ENCODE measurements around the gene TMEM121. TPM values are rescaled to one million over a fixed set of nuclear protein-coding genes. Genes with fewer than 3 reads are reported as not detected.

Gene TMEM121
- total and polyA plus RNA-seq, 4 donors, result 0.33 to 1.5 (median 0.37) TPM; not detected in 1

- no peak for DNase-seq (ENCODE audit: low spot score)
- no peak overlapping the region for H3K27ac ChIP-seq (ENCODE audit: low read depth in 1 of 2, low read length in 2 of 2)
- no peaks in the 10 kb centered on the region for H3K9me3 ChIP-seq (ENCODE audit: control insufficient read depth in 4 of 4, low read length in 3 of 4)
- WGBS, result 86% methylated on average over 18 of the region's 18 CpGs
- no peak overlapping the region for H3K9ac ChIP-seq (ENCODE audit: low read depth in 1 of 2, low read length in 2 of 2)
- H3K4me1 ChIP-seq (ENCODE audit: control insufficient read depth in 4 of 4, insufficient read depth in 4 of 4, low read length in 3 of 4), result peaks cover 0 to 15% (median 10%) of the 10 kb centered on the region in 4 donors
- no peaks in the 10 kb centered on the region for H3K36me3 ChIP-seq (ENCODE audit: control insufficient read depth in 4 of 4, insufficient read depth in 3 of 4, low read depth in 1 of 4, low read length in 3 of 4)
- no peak overlapping the region for H3K4me3 ChIP-seq (ENCODE audit: low read depth in 1 of 3, low read length in 3 of 3)
- no peaks in the 10 kb centered on the region for H3K27me3 ChIP-seq (ENCODE audit: control insufficient read depth in 4 of 4, insufficient read depth in 4 of 4, low read length in 3 of 4)
- TF ChIP-seq RAD21 (IDR thresholded peaks at IDR 0.05), result no peak
- TF ChIP-seq HNF4A (conservative IDR thresholded peaks at IDR 0.05), result no peak
- TF ChIP-seq, protein P1, sequence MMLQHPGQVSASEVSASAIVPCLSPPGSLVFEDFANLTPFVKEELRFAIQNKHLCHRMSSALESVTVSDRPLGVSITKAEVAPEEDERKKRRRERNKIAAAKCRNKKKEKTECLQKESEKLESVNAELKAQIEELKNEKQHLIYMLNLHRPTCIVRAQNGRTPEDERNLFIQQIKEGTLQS (IDR thresholded peaks at IDR 0.05), result no peak
- TF ChIP-seq YY1 (IDR thresholded peaks at IDR 0.05), result no peak
- no peak for TF ChIP-seq ZBTB33 (IDR thresholded peaks at IDR 0.05)
- TF ChIP-seq NR2F2 (IDR thresholded peaks at IDR 0.05), result no peak
- TF ChIP-seq, protein P2, sequence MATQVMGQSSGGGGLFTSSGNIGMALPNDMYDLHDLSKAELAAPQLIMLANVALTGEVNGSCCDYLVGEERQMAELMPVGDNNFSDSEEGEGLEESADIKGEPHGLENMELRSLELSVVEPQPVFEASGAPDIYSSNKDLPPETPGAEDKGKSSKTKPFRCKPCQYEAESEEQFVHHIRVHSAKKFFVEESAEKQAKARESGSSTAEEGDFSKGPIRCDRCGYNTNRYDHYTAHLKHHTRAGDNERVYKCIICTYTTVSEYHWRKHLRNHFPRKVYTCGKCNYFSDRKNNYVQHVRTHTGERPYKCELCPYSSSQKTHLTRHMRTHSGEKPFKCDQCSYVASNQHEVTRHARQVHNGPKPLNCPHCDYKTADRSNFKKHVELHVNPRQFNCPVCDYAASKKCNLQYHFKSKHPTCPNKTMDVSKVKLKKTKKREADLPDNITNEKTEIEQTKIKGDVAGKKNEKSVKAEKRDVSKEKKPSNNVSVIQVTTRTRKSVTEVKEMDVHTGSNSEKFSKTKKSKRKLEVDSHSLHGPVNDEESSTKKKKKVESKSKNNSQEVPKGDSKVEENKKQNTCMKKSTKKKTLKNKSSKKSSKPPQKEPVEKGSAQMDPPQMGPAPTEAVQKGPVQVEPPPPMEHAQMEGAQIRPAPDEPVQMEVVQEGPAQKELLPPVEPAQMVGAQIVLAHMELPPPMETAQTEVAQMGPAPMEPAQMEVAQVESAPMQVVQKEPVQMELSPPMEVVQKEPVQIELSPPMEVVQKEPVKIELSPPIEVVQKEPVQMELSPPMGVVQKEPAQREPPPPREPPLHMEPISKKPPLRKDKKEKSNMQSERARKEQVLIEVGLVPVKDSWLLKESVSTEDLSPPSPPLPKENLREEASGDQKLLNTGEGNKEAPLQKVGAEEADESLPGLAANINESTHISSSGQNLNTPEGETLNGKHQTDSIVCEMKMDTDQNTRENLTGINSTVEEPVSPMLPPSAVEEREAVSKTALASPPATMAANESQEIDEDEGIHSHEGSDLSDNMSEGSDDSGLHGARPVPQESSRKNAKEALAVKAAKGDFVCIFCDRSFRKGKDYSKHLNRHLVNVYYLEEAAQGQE (IDR thresholded peaks at IDR 0.05), result no peak
- TF ChIP-seq FOXA1 (IDR thresholded peaks at IDR 0.05), result no peak
- no peak for TF ChIP-seq EGR1 (IDR thresholded peaks at IDR 0.05; ENCODE audit: low read depth in 2 of 2)
- TF ChIP-seq SP1 (IDR thresholded peaks at IDR 0.05), result no peak
- TF ChIP-seq TAF1 (conservative IDR thresholded peaks at IDR 0.05), result no peak
- TF ChIP-seq CTCF (IDR thresholded peaks at IDR 0.05; ENCODE audit: low read depth, low read length, missing input control), result no peak
- TF ChIP-seq HNF4G (IDR thresholded peaks at IDR 0.05), result no peak
- TF ChIP-seq FOXA2 (IDR thresholded peaks at IDR 0.05), result no peak
- no peak for TF ChIP-seq GABPA (IDR thresholded peaks at IDR 0.05 in 1 of 2, conservative IDR thresholded peaks at IDR 0.05 in 1 of 2)
- TF ChIP-seq MAX (IDR thresholded peaks at IDR 0.05), result no peak
- no peak for TF ChIP-seq JUND (IDR thresholded peaks at IDR 0.05)
- no peak for TF ChIP-seq RXRA (IDR thresholded peaks at IDR 0.05)
These were observed 23.7 kb upstream of the TMEM121 start for GRCh38 chr14:105502446-105503295.
